NCI-H226 (cell line): ENCODE data around the gene SMARCD2.

Experiments
- DNase-seq: peaks from one replicate; pipeline ENCODE4 v3.0.0-alpha.2; 2015

Gene SMARCD2

GRCh38 chr17:63830904-63831491, 11.5 kb downstream of the SMARCD2 start:
- no peak for DNase-seq

GRCh38 chr17:63830278-63830677, 12.2 kb downstream of the SMARCD2 start:
- no peak for DNase-seq

GRCh38 chr17:63828936-63829335, 13.5 kb downstream of the SMARCD2 start:
- DNase-seq, result no peak

DNA sequence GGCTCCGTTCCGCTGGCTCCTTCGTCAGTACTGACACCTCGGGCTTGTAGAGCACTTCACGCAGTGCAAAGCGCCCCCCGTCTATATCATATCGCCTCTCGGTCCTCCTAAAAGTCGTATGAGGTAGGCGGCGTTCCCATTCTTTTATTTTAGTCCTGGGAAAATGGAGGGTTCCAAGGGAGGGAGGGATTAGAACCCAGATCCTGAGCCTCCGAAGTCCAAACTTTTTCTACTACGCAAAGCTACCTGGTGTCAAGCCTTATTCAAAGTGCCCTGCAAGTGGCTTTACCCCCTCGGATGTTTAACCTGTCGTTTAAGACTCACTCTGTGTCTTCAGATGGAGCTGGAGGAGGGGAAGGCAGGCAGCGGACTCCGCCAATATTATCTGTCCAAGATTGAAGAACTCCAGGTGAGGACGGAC, 14.7 kb downstream of the SMARCD2 start:
- DNase-seq, result no peak

DNA sequence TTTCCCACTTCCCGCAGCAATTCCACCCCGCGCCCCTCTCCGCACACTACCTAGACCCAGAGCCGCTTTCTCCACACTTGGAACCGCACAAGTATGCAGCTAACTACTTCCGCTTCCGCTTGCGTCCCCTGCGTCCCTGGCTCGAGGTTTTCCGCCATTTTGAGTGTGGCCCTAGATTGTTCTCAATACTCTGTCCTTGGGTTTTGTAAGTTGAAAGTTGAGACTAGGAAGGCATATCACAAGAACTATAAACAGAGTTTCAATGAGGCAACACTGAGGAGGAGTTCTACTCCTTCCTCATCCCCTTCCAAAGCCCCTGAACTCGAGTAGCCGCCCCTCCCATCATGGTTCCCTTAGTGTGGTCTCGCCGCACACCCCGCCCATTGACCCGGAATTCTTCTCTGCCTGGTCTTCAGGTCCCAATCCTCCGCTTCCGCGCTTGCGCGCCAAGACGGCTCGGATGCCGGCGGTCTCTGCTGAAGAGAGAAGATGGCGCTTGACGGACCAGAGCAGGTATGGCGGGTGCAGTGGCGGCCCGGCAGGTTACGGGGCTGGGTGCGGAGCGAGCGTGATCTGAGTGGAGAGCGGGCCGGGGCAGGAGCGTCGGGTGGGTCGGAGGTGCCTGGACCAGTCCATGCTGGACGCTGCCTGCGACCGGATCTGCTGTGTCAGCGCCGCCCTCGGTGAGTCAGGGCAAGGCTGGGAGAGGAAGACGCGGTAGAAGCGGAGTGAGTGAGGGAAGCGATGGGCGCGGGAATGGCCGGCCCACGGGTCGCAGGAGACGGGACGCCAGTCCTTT, 15.3 kb downstream of the SMARCD2 start, which contains the start of the genes FTSJ3 and PSMC5:
FTSJ3 (minus strand) TSS at position 662 of the 799 bp plus-strand sequence. CDS start 761 bp downstream, outside the sequence.
PSMC5 (plus strand) TSS at position 430 of the 799 bp plus-strand sequence; CDS start at position 490, 60 bp downstream.
- DNase-seq, result peak; percentile 90

GRCh38 chr17:63826468-63827001, 15.9 kb downstream of the SMARCD2 start:
- no peak for DNase-seq

DNA sequence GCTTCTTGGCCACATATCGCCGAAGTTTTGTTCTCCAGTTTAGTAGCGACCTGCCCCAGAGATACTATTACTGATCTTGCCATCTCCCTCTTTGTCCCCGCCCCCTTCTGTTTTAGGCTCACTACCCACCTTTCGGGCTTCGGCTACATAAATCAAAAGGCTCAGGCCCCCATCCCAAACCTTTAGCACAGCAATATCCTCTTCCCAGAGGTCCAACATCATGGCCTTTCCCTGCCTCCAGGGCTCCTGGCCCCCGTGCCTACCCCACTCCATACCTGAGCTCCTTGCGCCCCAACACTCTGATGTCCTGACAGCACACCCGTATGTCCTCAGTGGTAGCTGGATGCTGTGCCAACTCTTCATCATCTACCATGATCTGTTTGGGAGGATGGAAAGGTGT, 18.1 kb downstream of the SMARCD2 start:
- DNase-seq, result no peak

GRCh38 chr17:63823659-63824331, 18.7 kb downstream of the SMARCD2 start:
- DNase-seq, result no peak

DNA sequence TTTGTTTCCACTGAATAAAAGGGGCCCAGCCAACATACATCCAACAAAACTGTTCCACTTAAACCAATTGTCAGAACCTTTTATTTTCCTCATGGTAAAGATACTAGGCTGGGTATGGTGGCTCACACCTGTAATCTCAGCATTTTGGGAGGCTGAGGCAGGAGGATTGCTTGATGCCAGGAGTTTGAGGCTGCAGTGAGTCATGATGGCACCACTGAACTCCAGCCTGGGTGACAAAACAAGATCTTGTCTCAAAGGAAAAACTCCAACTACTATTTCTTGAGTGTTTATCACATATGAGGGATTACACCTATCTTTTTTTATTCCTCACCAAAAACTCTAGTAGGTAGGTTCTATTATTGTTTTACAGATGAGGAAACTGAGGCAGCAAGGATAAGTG, 19.9 kb downstream of the SMARCD2 start:
- DNase-seq, result no peak

- DNase-seq, result no peak
These were observed 20.7 kb downstream of the SMARCD2 start for GRCh38 chr17:63821804-63822203.

GRCh38 chr17:63820963-63821561, 21.4 kb downstream of the SMARCD2 start:
- no peak for DNase-seq

DNA sequence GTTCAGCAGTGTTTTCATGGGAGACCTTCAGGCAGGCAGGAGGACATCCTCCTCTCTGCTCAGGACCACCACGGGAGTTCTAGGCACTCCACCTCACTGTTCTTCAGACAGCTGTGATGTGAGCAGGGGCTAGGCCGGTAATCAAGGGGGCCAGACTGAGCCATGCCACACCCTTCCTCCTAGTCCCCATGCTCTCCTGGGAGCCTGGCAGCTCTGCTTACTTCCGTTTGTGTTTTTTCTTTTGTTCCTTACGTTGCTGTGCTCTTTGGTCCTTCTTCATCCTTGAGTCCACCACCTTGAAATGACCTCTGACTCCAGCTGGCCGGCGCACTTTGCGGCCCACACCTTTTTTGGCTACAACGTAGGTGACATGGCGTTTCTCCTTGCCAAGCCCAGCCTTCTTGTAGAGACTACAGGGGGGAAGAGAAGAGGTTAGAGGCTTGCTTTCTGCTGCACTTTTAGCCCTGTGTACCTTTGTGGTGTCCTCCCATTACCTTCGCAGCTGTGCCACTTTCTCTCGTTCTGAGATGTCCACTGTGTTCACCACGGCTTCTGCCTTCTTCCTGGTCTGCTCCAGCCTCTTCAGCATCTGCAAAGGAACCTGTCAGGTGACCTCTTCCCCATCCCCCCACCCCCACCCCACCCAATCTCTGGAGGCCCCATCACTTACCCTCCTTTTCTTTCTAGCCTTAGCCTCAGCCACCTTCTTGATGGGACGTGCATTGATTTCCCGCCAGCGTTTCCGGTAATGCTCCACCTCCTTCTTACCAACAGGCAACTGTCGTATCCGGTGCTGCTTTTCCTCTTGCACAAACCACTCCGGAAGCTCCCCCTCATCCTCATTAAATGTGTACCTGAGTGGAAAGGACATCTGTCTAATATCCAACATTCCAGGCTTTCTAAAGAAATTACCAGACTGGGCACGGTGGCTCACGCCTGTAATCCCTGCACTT, 22.6 kb downstream of the SMARCD2 start:
- no peak for DNase-seq

GRCh38 chr17:63819131-63819530, 23.4 kb downstream of the SMARCD2 start:
- no peak for DNase-seq

DNA sequence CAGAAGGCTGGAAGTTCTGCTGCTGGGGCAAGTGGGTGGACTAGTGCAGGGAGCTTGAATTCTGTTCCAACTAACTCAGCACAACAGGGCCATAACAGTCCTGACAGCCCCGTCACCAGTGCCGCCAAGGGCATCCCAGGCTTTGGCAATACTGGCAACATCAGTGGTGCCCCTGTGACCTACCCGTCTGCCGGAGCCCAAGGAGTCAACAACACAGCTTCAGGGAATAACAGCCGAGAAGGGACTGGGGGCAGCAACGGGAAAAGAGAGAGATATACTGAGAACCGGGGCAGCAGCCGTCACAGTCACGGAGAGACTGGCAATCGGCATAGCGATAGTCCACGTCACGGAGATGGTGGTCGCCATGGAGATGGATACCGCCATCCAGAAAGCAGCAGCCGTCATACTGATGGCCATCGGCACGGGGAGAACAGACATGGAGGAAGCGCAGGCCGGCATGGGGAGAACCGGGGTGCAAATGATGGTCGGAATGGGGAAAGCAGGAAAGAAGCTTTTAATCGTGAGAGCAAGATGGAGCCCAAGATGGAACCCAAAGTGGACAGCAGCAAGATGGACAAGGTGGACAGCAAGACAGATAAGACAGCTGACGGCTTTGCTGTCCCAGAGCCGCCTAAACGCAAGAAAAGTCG, 24.6 kb downstream of the SMARCD2 start:
- no peak for DNase-seq

GRCh38 chr17:63816669-63817068, 25.8 kb downstream of the SMARCD2 start:
- DNase-seq, result no peak

DNA sequence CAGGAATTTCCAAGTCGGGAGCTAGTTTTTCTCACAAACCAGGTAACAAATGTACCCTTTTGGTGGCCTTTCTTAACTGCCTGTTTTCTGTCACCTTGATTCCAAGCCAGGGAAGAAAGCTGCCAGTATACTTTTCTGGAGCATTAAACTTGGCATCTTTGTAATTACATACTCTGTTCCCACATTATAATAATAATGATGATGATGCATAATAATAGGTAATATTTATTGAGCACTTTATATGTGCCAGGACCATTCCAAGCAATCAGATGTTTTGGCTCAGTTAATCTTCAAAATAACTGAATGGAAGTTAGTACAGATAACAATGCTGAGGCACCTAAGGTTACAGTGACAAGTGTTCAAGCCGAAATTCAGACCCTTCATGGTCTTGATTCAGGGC, 26.4 kb downstream of the SMARCD2 start:
- no peak for DNase-seq

GRCh38 chr17:63809970-63810369, 32.5 kb downstream of the SMARCD2 start:
- DNase-seq, result no peak

DNA sequence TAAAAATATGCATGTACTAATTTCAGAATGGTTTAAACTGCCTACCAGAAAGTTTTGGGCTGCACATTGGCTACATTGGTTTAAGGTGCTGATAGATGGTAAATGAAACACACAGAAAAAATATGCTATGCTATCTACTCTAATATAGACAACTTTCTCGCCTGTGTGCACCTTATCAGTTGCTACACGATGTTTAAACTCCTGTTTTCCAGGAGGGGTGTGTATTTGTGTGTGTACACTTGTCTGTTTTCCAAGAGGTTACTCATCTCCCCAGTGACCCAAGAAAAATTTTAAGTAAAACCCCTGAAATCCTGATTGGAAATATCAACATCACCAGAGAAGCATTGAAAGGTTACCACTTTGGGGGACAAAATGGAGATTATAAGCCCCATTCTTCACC, 36.9 kb downstream of the SMARCD2 start:
- DNase-seq, result no peak

DNA sequence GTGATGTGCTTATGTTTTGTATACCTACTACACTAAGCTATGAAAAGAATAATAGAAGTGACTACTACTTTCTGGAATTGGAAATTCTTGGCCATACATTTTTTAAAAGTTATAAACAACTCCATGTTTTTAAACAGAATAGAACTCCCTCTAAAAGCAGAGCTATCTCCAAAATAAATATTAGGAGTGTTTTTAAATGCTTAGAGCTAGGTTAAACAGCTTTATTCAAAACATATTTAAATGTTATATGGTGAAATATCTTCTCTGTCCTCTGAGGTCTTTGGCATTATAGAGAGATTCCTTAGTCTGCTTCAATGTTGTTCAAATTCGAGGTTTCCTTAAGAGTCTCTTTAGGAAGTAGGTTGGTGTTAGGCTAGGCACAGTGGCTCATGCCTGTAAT, 38.2 kb downstream of the SMARCD2 start:
- DNase-seq, result no peak

DNA sequence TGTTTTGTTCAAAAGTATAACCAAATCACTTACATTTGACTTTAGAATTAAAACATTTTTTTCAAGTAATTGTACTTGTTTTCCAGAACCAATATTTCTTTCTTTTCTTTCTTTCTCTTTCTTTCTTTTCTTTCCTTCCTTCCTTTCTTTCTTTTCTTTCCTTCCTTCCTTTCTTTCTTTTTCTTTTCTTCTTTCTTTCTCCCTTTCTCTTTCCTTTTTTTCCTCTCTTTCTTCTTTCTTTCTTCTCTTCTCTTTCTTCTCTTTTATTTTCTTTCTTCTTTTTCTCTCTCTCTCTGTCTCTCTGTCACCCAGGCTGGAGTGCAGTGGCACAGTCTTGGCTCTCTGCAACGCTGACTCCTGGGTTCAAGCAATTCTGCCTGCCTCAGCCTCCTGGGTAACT, 41.7 kb downstream of the SMARCD2 start:
- DNase-seq, result no peak

- no peak for DNase-seq
These were observed 43.8 kb downstream of the SMARCD2 start for GRCh38 chr17:63798572-63799106.
